Measurements from ENCODE around the gene FANCD2.

- TF ChIP-seq CTCF (IDR thresholded peaks at IDR 0.05; ENCODE audit: low read length), result no peak
- no peak for TF ChIP-seq EZH2phosphoT487 (IDR thresholded peaks at IDR 0.05; ENCODE audit: low read length)
- no peak for TF ChIP-seq EZH2 (optimal IDR thresholded peaks at IDR 0.05; ENCODE audit: low read depth, low read length)
These were observed 72.8 kb downstream of the FANCD2 start for GRCh38 chr3:10099041-10099440.

All from MM.1S (cell line).